COR-L47 (cell line): ENCODE measurements around the gene DLEC1.

Source experiments
- DNase-seq: peaks from one replicate; lab custom pipeline; 2025; lab: John Stamatoyannopoulos, UW

The DLEC1 gene

DNA sequence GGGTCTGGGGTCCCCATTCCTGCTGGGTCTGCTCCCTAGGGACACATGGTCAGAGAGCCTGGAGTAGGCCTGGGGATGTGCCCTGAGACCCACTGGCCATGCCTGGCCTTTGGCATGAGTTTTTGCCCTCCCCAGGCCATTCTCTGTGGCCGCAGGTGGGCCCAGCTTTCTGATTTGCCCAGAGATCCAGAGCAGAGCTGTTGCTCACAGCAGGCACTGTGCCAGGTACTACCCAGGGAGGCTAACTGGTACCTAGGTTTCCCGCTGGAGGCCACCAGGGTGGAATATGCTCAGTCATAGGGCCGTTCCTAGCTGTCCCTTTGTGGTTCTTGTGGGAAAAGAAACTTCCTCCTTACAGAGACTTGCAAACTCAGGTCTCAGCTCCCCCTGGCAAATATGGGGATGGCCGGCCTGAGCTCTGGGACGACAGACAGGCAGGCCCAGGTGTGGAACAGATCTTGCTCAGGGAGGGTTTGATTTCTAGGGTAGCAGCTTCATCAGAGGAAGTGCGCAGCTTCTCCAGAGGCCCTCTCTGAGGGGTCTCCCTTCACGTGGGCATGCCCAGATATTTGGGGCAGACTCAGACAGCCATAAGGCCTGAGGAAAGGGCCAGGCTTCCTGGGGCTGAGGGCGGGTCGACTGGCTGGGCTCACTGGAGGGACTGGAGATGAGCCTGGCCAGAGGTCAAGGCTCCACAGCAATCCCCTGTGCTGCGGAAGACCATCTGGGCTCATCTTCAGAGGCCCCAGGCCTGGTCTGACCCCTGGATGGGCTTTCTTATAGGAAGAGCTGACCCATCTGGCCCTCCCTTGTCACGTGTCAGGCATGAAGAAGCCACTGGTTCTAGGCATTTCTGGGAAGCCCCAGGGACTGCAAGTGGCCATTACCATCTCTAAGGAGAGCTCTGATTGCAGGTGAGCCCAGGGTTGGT is 69.9 kb downstream of the DLEC1 start:
- DNase-seq = no peak

DNA sequence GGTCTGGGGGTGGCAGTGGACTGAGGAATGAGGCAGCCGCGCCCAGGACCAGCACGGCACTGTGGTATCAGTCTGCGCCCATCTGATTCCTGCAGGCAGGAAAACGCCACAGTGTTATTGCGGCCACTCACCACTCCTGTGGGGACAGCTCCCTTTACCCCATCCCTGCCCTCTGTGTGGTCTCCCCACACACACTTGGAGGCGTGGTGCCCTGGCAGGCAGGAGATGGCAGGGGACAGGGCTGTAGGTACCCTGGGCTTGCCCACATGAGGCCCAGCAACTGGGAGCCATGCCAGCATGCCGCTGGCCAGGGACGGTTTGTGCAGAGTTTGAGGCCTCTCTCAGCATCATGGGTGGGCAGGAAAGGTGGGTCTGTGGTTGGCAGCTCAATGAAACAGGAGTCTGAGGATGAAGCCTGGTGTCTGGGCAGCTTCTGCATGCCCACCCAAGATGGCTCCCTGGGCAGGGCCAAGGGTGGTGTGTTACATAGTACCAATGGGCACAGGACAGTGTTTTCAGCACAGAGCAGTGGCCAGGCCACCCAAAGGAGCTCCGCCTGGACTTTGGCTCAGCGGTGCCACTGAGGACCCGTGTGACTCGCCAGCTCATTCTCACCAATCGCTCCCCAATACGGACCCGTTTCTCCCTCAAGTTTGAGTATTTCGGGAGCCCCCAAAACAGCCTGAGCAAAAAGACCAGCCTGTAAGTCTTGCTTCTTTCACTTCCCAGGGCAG is 70.7 kb downstream of the DLEC1 start:
- DNase-seq = no peak

DNA sequence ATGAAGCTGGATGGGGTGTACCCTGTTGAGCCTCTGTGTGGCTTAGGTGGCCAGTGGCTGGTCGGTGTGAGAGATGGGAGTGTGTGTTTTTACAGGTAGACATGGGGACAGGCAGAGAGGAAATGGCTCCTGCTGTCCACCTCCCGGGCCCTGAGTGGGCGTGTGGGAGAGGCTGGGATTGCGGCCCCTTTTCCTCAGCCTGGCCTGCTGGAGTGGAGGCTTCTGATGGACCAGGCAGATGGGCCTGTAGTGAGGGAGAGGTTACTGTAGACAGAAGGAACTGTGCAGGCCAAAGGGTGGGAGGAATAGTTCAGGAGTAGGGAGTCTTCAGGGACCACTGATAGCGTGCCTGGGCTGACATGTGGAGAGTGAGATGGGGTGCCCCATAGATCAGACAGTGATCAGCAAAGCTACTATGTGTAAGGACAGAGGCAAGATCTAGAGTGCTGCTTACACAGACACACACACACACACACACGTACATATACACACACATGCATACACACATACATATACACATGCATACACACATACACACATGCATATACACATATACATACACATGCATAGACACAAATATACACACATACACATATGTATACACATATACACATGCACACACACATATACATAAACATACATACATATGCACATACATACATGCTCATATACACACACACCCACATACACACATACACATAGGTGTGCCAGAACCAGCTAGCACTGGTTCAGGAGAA is 71.5 kb downstream of the DLEC1 start:
- DNase-seq = no peak

DNA sequence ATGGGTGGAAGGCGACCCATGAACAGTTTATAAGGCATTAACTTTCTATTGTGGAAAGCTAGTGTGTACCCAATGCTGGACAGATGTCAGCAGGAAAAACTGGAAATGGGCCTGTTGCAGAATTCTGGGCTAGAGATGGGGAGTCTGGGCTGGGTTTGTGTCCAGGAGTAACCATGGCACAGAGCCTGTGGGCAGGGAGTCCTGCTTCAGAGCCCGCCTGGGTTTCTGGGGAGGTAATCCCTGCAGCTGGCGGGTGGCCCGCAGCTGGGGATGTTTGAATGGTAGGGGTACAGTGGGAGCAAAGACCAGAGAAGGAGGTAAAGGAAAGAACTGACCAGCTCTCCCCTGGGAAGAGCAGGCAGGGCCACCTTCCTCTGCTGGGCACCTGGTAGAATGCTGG is 72.2 kb downstream of the DLEC1 start:
- DNase-seq = no peak

DNA sequence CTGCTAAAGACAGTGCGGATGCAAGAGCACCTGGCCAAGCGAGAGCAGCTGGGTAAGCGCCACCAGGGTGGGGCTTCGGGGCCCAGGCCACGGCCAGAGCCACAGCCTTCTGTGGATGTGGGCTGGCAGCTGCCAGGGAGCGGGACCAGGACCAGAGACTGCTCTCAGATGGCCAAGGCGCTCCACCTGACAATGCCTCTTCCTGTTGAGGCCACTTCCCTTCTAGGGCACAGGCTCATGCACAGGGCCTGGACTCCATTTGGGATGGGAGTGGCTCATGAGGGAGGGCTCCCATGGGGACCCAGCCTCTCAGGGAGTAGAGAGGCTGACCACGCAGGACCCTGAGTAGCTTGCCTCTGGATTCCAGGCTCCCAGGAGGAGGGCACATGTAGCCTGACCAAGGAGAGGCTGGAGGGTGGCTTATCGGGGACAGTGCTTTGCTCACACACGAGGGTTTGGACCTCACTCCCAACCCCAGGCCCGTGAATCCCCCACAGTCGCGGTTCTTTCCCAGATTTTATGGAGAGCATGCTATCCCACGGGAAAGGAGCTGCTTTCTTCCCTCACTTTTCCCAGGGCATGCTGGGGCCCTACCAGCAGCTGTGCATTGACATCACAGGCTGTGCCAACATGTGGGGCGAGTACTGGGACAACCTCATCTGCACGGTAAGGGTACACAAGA is 72.8 kb downstream of the DLEC1 start:
- no peak for DNase-seq

DNA sequence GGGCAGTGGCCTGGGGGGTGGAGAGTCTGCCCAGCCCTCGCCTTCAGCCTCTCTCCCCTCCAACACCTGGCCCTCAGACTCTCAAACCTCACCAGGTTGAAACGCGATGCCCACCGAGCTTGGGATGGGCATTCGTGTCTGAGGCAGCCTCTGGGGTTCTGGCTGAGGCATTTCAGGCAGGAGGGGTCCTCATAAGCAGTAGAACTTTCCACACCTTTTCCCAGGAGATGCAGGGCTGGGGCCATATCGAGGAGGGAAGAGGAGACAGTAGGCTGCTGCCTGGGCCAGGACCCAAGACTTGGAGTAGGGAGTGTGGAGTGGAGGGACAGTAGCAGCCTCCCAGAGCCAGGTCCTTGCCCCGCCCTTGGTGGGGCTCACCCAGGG is 73.4 kb downstream of the DLEC1 start:
- DNase-seq = no peak

DNA sequence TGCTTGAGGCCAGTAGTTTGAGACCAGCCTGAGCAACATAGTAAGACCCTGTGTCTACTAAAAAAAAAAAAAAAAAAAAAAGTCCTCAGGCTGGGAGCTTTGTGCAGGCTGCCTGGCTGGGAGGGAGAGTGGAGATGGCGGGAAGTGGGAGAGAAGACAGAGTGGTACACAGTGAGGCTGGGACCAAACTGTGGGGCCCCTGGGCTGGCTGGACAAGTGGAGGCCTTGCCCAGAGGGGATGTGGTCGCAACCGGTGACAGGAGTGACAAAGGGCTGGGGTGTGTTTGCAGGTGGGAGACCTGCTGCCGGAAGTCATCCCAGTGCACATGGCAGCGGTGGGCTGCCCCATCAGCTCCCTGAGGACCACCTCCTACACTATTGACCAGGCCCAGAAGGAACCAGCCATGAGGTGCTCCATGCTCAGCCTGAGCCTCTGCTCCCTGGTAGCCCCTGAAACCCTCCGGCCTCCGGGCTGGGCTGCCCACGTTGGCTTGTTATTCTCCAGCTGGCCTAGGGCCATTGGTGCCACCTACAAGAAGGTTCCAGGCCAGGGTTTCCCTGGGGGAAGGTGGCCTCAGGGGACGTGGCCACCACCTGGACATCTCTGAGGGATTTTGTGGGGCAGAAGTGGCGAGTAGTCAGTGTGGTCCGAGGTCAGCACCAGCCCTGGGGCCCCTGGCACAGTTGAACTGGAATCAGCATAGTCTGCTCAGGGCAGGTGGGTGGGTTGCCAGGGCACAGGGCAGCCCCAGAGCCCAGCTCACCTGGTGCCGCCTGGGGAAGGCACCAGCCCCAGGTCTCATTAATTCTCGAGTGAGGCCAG is 75.3 kb downstream of the DLEC1 start:
- no peak for DNase-seq

DNA sequence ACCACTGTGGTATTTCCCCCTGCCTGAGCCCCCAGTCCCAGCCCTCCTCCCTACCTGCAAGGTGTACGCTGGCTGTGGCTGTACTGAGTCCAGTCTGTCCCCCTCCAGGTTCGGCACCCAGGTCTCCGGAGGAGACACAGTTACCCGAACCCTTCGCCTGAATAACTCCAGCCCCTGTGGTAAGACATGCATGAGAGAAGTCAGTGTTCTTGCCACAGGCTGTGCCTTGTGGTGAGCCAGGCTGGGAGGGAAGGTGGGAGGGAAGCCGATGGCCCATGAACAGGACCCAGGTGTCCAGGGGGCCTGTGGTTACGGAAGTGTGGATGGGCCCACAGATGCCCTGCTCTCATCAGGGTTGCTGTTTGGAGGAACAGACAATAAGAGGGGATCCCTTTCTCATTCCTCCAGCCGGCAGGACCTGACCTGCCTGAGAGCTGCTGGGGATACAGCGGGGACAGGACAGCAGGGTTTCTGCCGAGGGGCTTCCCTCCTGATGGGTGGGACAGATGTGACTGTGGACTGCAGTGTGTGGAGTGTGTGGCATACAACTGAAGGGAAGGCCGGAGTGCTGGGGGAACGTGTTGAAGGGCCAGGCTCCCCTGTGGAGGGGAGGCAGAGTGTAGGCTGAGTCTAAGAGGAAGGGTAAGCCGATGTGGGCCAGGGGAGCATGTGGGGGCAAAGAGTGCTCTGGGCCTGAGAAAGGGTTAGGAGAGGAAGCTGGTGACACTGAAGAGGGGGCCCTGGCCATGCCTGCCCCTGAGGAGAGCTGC is 76.1 kb downstream of the DLEC1 start:
- DNase-seq = no peak

DNA sequence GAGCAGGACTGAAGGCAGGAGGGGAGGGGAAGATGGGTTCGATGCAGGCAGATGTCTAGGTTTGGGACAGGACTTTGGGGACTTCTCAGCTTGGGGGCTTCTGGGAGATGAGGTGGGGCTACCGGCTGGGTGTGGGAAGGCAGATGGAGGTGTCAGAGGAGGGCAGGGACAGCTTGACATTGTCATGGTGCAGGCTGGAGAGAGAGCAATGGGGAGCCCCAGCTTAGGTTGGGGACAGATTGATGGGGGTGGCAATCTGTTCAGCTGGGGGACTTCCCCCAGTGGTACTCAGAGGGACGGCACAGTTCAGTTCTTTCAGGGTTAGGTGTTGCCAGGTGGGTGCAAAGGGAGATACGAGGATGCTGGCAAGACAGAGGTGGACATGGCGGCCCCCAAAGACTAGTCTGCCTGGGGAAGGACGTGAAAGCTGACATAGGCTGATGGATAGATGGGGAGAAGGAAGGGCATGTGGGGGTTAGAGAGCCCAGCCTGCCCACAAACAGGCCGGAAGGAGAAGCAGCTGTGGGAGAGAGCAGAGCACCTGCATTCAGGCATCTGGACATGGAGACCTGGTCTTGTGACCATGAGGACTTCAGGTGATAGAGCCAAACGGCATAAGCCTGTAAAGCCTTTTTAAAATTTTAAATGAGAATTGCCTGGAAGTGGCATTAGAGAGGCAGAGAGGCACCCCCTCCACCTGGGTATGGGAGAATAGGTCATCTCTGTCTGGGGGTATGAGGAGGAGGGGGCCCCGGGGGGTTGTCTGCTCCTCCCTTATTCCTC is 76.8 kb downstream of the DLEC1 start:
- no peak for DNase-seq

DNA sequence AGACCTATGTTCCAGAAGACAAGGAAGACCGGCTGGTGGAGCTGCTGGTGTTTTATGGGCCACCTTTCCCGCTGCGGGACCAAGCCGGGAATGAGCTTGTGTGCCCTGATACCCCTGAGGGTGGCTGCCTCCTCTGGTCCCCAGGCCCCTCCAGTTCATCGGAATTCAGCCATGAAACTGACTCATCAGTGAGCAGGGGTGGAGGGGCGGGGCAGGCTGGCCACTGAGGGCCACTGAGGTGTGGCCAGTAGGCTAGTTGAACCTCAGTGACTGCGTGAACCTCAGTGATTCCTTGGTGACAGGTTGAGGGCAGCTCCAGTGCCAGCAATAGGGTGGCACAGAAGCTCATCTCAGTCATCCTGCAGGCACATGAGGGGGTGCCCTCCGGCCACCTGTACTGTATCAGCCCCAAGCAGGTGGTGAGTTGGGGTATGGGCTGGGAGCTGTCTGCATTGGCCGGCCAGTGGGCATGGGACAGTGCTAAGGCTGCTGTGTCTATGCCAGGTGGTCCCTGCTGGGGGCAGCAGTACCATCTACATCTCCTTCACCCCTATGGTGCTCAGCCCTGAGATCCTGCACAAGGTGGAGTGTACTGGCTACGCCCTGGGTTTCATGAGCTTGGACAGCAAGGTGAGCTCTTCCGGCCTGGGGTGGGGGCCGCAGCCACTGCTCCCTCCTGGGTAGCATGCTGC is 77.6 kb downstream of the DLEC1 start:
- no peak for DNase-seq

DNA sequence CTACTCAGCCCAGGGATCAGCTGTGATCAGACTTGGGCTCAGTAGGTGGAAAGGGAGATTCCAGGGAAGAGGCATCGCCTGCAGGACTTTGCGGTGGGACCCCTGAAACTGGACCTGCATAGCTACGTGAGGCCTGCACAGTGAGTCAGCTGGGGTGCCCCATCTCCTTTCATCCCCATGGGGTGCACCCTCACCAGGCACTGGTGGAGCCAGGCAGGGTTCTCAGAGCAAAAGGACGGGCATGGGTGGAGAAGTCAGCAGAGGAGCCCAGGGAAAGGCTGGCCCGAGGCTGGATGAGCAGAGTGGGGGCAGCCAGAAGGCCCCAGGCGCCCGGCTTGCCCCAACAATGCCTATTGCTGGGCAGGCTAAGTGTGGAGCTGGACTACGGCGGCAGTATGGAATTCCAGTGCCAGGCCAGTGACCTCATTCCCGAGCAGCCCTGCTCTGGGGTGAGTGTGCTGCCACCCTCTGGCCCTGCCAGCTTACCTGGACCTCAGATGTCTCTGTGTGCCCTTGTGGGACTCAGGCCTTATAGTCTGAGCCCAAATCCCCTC is 78.2 kb downstream of the DLEC1 start:
- no peak for DNase-seq

DNA sequence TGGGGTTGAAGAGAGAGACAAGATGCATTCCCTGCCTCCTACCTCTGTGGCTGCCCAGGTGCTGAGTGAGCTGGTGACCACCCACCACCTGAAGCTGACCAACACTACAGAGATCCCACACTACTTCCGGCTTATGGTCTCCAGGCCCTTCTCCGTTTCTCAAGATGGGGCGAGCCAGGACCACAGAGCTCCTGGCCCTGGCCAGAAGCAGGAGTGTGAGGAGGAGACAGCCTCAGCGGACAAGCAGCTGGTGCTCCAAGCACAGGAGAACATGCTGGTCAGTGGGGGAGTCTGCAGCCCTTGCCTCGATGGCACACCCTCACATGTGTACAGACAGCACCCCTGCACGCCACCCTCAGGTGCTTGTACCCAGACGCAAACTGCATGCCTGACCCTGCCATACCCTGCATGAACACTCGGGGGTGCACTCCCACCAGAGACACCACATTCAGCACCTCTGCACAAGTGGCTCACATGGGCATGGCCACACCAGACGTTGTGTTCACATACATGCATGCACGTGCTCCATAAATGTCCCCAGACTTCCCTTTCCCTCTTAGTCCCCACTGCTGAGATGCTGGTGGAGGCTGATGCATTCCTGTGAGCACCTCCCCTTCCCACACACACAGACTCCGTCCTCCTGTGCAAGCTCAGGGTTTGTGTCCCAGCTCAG is 78.9 kb downstream of the DLEC1 start:
- DNase-seq = peak; percentile 5

DNA sequence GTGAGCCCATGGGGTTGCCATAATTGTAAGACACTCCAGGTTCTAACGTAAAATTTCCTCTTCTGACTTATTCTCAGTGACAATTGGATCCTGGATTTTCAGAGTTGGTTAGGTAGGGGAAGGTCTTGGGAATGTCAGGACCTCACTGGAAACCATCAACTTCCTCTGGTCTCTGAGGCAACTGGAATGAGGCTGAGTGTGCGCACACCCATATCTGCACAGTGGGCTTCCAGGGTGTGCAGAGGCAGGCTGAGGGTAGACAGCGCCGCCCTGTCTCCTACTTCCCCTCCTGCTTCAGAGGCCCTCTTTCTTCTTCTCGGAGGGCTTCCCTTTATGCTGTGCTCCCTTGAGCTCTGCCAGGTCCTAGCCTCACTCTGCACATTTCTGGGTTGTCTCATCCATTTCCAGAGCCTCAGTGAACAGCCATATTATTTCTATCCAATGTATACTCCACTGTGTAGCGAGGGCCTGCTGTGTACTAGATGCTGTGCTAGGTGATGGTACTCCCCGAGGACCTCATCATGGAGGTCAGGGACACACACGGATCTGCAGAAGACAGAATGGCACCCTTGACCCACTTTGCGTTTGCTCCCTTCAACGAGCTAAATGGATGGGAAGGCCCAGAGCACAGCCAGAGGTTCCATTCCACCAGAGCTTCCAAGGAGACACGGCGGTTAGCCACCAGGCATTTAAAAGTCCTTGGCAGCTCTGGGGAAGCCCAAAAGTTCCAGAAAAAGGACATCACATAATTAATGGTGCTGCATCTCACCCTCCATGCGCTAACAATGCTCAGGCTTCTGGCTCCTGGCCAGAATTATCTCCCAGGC is 79.6 kb downstream of the DLEC1 start:
- no peak for DNase-seq

DNA sequence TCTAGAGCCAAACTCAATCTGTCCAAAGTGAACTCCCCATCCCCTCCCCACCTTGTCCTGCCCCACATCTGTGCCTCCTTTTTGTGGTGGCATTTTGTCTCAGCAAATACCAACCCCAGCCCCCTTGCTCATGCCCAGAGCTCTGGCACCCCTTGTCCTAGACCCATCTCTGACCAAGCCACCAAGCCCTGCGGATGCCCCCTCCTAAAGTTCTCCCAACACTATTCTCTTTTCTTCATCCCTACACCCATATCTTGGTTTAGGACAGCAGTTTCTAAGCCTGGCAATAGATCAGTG is 80.2 kb downstream of the DLEC1 start:
- DNase-seq = no peak

DNA sequence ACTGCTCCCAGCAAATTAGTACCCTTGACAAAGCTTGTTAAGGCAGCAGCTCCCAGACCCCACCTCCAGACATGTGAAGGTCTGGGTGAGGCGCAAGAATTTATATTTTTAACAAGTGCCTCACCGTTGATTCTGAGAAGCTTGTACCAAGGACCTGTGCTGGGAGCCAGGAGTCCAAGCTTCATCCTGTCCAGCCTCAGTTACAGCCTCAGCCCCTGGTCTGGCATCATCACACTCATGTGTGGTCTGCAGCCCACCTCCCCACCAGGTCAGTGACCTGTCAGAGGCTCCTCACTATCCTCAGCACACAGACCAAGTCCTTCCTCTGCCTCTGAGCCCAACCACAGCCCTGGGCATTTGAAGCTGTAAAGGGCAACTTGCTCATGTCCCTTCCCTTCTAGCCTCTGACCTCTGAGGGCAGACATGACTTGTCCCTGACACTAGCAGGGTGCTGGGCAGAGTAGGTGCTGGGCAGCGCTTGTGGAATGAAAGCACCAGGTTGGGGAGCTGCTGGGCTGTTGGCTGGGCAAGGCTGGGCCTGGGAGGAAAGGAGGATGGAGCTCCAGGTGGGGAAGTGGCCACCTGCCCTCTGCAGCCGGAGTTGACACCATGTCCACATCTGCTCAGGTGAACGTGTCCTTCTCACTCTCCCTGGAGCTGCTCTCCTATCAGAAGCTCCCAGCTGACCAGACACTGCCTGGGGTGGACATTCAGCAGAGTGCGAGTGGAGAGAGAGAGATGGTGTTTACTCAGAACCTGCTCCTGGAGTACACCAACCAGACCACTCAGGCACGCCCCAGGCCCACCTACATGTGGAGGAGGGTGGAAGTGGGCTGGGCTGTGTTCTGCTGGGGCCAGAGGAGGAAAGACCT is 81.0 kb downstream of the DLEC1 start:
- no peak for DNase-seq

DNA sequence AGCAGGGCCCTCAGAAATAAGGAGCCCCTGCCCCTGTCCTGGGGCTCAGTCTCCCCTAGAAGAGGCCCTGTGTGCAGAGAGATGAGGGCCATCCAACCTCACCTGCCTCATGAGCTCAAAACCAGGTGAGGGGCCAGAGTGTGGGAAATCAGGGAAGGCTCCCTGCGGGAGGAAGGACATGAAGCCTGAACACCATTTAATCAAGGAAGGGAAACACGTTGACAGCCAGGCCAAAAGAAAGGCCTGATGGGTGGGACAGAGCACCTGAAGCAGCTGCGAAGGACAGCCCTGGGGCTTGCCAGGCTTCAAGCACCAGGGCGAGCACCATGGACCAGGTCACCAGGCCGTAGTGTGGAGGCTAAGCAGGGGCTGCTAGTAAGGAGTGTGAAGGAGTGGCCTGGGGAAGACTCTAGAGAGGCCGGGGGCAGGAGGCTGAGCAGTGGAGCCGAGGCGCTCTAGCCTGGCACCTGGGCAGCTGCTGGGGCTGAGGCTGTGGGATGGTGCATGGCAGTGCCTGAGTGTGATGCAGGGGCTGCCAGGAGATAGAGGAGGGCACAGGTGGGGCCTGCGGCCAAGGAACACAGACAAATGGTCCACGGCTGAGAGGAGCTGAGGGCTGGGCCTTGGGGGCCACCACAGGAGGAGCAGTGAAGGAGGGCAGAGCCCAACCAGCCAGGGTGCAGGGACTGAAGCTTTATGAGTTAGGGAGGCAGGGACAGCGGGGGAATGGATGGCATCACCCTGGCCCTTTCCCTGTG is 81.9 kb downstream of the DLEC1 start:
- DNase-seq = no peak
